Kidney epithelial cell (primary cell): Measurements from ENCODE around the gene POU5F2. TPM values are rescaled to one million over a fixed set of nuclear protein-coding genes. Genes with fewer than 3 reads are reported as not detected.

Experiments used
- DNase-seq: peaks from one replicate; pipeline ENCODE4 v3.0.0-alpha.2; 2010; ENCODE audit warnings: low read depth
- H3K27me3 ChIP-seq: 2 replicates; pipeline ENCODE4 v1.6.0; 2011; ENCODE audit warnings: low read length; ENCODE audit not compliant: control insufficient read depth, insufficient read depth
- H3K36me3 ChIP-seq: 2 replicates; pipeline ENCODE4 v1.5.1; 2011; ENCODE audit warnings: low read length; ENCODE audit not compliant: control insufficient read depth, insufficient read depth
- H3K4me3 ChIP-seq: 2 replicates; pipeline ENCODE4 v1.5.1; 2011; ENCODE audit warnings: low read depth, mild to moderate bottlenecking, control low read depth, low read length
- CTCF ChIP-seq: IDR thresholded peaks from 2 replicates; pipeline ENCODE4 v1.5.1; 2011; ENCODE audit warnings: mild to moderate bottlenecking, moderate library complexity, low read length, control low read depth, inconsistent platforms; ENCODE audit not compliant: insufficient read depth, poor library complexity, severe bottlenecking
- total RNA-seq: library from RNA; depleted of rRNA; stranded (reverse); fragments of >200 nt; gene quantifications from 2 replicates; pipeline ENCODE4 v1.2.3, GENCODE V29; 2015

Gene POU5F2
- total RNA-seq, 1 donor from 2014 or later, result 0.29 TPM

- no peak for DNase-seq
- TF ChIP-seq CTCF, result no peak
- H3K4me3 ChIP-seq, result no peak overlapping the region
- H3K36me3 ChIP-seq, result no peaks in the 10 kb centered on the region
- H3K27me3 ChIP-seq, result no peaks in the 10 kb centered on the region
Observed at GRCh38 chr5:93782978-93783377, 41.6 kb upstream of the POU5F2 start.

GRCh38 chr5:93777620-93778019 is 36.2 kb upstream of the POU5F2 start:
- TF ChIP-seq CTCF, result no peak

GRCh38 chr5:93756372-93756771 is 15.0 kb upstream of the POU5F2 start:
- no peak overlapping the region for H3K4me3 ChIP-seq
- TF ChIP-seq CTCF, result no peak
- no peak for DNase-seq

More at GRCh38 chr5:93777620-93778019, 36.2 kb upstream of the POU5F2 start:
- Histone ChIP-seq H3K4me3 (no peak overlapping the region), H3K27me3 (no peaks in the 10 kb centered on the region), H3K36me3 (no peaks in the 10 kb centered on the region)
- DNase-seq, result no peak

GRCh38 chr5:93755716-93756115 is 14.3 kb upstream of the POU5F2 start:
- H3K4me3 ChIP-seq, result no peak overlapping the region
- no peaks in the 10 kb centered on the region for H3K27me3 ChIP-seq
- TF ChIP-seq CTCF, result no peak
- H3K36me3 ChIP-seq, result no peaks in the 10 kb centered on the region
- DNase-seq, result no peak

More at GRCh38 chr5:93756372-93756771, 15.0 kb upstream of the POU5F2 start:
- H3K36me3 ChIP-seq, result no peaks in the 10 kb centered on the region
- H3K27me3 ChIP-seq, result no peaks in the 10 kb centered on the region

- no peak for TF ChIP-seq CTCF
- no peaks in the 10 kb centered on the region for H3K36me3 ChIP-seq
- H3K27me3 ChIP-seq, result no peaks in the 10 kb centered on the region
- no peak overlapping the region for H3K4me3 ChIP-seq
- no peak for DNase-seq
Observed at GRCh38 chr5:93748875-93749397, 7.5 kb upstream of the POU5F2 start.

GRCh38 chr5:93746406-93747056 is 5.1 kb upstream of the POU5F2 start:
- no peak for DNase-seq

More at GRCh38 chr5:93746406-93747056, 5.1 kb upstream of the POU5F2 start:
- no peaks in the 10 kb centered on the region for H3K36me3 ChIP-seq
- TF ChIP-seq CTCF, result no peak
- H3K27me3 ChIP-seq, result no peaks in the 10 kb centered on the region
- H3K4me3 ChIP-seq, result no peak overlapping the region
